Measurements from ENCODE around the gene ADCY4.
A peak's percentile ranks its signal among the peaks of the same experiment; 100 is the strongest.

The ADCY4 gene

DNA sequence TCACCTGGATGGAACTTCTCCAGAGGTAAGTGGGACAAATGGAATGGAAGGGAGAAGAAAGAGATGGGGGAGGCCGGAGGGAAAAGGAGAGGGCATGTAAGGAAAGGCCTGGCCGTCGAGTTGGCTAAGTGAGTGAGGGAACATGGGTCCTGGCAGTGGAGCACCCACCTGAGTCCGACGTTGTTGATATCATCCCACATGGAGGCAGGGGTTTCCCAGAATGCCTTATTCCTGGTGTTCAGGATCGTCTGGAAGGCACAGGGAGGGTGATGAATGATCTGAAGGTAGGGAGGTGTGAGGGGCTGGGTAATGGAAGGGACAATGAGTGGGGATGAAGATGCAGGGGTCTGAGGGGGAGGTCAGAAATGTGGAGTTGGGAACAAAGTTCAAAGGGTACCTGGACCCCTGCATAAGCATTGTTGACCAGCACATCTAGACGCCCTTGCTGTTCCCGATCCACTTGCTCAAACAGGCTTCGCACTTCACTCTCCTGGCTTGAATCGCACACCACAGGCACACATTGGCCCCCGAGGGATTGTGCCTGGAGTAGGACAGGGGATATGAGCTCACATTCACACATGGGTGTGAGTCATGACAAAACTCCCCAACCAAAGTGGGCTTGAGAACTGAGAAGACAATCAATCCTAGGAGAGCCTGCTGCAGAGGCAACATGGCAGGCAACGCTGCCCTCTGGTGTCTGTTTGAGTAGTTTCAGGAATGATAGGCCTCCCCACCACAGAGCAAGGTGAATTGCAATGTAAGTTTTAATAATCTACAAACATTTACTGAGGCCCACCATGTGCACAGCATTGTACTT lies 38.3 kb downstream of the ADCY4 start:
- DNase-seq: peak; percentile 95

DNA sequence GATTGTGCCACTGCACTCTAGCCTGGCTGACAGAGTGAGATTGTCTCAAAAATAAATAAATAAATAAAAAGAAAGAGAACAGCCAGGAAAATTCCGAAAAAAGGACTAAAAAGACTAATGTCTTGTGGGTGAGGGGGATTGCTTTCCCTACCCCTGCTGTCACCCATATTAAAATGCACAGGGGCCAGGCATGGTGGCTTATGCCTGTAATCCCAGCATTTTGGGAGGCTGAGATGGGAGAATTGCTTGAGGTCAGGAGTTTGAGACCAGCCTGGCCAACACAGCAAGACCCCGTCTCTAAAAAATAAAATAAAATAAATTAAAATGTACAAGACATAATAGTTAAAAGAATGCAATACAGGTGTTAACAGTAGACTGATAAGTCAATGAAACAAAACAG lies 41.3 kb downstream of the ADCY4 start:
- DNase-seq: no peak

DNA sequence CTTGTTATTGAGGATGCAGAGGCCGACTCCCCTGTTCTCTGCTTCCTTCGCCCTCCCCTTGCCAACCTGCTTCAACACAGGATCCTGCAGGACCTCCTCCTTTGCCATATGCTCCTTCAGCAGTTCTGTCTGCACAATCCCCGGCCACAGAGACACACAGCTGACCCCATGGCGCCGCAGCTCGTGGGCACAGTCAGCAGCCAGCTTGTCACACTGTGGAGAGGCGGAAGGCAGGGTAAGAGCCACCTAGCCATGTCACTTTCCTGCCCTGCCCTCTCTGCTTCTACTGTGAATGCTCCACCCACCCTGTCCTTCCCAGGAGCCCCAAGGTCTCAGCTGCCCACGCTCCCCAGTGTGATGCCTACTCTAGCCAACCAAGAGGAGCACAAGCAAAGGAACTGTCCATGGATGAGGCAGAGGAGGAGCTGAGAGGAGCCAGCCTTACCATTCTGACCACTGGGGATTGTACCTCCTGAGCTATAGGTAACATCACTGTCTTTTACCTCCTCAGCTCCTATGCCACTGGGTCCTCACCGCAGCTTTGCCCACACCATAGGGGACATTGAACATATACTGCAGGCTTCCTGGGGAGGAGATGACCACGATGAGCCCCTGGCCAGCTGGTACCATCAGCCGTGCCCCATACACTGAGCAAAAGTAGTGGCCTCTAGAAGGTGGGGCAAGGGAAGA lies 42.6 kb downstream of the ADCY4 start:
- no peak for DNase-seq

DNA sequence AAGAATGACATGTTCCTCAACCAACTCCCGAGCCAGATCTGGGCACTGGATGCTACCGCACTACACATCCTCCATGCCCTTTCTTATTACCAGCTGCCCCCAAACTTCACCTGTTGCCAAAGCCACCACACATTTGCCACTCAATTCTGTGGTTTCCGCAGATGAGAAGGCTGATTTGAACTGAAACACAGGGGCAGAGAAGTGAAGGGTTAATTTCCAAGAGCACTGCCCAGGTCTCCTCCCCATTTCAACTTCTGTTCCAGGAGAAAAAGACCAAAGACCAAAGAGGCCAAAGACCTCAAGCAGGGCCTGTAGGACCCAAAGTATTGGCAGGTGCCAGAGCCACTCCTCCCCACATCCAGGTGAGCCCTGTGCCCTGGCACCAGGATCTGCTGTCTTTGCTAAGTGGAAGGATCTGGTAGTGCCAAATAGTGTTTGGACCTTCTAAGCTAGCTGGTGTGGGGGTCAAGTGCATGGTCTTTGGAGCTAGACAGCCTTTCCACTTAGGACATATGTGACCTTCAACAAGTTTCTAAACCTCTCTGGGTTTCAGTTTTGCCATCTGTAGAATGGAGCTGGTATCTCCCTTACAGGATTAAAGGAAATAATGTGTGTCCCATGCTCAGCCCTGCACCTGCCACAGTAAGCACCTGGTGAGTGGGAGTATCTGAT lies 43.3 kb downstream of the ADCY4 start:
- no peak for DNase-seq

DNA sequence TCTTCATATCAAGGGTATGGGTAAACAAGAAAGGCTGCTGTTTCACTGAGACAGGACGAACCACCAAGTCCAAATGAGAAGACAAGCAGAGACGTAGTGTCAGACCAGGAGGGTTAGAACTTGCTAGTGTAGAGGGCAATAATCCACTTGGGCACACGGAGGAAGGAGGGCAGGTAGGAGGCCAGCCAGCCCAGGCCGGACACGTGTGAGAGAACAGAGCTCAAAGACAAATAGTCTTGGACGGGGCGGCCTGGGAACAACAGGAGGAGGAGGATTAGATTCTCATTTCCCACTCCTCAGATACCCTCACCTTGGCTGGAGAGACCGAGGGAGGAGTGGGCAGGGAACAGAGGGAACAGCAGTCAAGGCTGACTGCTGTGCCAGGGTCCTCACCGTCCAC lies 44.1 kb downstream of the ADCY4 start:
- no peak for DNase-seq

DNA sequence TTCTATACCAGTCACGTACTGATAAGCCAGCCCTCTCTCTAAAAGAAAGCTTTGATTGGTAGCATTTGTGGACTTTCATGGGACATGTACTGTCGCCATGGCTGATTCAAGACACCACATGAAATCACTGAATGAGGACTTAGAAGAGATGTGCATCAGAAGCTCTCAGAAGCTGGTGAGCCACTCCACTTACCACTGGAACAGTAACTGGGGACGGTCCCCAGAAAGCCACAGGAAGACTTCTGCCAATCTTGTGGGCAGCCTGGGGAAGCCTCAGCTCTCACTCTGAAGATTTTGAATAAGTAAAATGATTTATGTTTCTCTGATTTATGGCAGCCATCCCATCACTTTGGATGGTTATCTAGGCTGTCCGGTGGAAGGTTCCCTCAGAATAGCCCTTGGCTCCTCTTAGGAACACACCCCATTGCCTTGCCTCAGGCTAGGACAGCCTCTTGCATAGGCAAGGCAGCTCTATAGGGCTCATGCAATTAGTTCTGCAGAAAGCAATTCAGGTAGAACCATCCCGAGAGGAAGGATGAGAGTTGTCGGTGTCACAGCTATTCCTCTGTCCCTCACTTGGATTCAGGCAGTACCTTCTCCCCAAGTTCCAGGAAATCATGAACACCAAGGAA lies 45.1 kb downstream of the ADCY4 start:
- DNase-seq: no peak

DNA sequence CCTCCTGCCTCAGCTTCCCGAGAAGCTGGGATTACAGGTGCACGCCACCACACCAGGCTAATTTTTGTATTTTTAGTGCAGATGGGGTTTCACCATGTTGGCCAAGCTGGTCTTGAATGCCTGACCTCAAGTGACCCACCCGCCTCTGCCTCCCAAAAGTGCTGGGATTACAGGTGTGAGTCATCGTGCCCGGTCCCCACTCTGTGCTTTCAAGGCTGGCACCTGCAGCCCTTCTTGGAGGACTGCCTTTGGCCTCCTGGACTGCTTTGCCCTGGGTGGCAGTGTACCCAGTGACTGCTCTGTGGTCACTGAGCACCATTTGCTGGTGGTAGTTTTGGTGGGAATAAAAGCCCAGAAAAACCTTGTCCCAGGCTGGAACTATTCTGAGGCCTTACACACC lies 47.9 kb downstream of the ADCY4 start:
- DNase-seq: no peak

DNA sequence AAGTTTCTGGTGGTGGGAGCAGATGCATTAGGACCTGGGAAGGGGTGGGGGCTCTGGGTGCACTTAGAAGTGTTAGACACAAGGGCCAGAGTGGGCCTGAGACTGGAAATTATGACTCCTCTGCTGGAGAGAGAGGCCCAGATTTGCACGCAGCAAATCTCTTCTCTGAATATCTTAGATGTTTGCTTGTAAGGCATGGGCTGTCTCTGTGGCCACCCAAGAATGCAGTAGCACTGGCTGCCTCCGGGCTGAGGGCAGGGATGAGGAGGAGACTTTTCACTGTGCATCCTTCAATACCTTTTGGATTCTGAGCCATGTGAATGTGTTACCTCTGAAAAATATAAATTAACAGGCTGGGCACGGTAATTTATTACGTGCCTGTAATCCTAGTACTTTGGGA lies 49.5 kb downstream of the ADCY4 start:
- DNase-seq: no peak

DNA sequence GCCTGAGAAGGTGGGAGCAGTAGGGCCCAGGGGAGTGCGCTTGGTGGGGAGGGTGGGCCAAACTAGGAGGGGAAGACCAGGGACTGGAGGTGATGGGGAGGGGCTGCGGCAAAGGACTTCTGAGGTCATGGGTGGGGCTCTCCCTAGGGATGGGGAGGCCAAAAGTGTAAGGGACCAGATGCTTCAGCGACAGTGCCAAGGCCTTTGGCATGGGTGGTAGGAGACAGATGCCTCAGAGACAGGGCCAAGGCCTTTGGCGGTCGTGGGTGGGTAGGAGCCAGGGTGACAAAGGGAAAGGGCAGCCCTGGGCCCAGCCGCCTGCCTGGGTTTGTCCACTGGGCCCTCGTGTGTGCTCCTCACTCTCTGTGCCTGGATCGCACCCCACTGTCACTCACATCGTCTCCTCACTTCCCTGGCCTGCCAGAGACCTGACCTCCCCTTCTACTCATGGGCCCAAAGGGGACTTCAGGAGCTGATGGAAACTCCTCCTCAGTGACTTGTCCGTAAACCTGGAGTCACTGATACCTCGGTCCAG lies 50.3 kb downstream of the ADCY4 start:
- no peak for DNase-seq

DNA sequence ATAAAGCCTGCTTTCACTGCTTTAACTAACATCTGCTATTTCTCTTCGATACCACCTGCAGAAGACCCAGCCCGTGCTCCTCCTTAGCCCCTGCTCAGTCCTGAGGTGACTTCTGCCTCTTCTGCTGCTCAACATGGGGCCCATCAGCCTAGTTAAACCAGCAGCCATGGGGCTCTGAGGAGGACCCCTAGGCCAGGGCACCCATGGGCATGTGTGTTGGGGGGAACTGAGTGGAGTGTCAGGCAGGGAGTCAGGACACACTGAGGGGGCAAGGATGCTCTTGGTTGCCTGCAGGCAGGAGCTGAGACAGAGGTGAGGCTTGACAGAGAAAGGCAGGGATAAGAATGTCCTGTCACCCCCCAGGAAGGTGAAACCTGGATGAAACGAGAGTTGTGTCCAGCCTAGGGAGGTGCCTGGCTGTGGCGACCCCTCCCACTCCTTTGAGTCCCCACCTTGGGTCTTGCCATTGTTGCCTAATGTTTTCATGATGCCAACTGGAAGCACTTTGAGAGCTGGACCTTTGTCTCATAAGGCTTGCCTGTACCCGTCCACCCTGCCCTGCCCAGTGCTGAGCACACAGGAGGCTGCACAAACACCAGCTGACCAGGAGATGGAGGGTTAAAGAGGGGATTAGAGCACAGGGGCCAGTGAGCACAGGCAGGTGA lies 50.9 kb downstream of the ADCY4 start:
- no peak for DNase-seq

DNA sequence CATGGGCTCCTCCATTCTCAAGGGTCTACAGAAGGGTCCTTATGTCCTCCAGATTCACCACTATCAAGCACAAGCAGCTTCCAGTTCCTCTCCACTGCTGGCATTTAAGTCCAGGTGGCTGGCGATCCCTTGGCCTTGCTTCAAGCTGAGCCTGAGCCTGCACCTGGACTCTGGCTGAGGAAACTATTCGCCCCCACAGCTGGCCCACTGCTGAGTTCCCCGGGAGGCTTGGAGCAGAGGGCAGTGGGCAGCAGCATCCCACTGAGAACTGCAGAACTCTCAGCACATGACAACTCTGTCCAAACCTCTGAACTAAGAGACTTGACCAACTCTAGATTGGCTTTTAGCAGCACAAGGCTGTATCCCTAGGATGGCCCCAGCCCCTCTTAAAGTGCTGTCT lies 52.1 kb downstream of the ADCY4 start:
- no peak for DNase-seq

DNA sequence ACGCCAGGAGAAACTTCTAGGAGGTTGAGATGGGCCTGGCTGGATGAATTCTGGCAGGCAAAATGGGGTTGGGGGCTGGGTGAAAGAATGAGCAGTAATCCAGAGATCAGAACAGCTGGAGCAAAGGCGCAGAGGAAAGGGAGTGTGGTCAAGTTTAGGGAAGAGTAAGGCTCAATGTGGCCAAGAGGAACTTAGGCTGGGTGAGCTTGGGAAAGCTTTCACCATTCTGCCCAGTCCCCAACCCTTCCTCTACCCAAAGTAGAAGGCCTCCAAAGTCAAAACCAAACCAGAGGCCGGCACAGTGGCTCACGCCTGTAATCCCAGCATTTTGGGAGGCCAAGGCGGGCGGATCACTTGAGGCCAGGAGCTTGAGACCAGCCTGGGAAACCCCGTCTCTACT lies 53.2 kb downstream of the ADCY4 start:
- no peak for DNase-seq

DNA sequence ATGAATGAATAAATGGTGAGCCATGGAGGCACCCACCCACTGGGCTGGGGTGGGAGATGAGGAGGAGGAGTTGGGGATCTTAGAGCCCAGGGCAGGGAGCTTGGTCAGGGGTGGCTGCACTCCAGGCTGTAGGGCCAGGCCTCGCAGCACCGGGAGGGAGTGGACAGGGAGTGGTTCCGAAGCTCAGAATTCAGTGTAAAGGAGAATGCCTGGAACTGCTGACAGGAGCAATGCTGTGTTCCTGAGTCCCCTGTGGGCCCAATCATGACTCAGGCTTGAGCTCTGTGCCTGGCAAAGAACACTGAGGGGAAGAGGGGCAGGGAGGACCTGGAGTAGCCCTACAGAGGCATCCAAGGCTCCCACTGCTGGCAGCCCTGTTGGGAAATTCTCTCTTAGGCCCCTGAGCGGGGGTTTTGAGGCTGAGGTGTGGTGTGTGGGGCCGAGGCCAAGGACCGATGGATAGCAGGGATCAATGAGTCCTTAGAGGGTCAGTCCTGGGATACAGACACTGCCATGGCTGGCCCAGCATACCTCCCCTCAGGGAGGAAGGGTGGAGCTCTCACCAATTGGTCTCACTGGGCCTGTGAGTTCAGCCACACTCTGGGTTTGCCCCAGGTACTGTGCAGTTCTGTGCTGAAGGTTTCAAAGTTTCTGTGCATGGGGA lies 53.9 kb downstream of the ADCY4 start:
- DNase-seq: no peak

DNA sequence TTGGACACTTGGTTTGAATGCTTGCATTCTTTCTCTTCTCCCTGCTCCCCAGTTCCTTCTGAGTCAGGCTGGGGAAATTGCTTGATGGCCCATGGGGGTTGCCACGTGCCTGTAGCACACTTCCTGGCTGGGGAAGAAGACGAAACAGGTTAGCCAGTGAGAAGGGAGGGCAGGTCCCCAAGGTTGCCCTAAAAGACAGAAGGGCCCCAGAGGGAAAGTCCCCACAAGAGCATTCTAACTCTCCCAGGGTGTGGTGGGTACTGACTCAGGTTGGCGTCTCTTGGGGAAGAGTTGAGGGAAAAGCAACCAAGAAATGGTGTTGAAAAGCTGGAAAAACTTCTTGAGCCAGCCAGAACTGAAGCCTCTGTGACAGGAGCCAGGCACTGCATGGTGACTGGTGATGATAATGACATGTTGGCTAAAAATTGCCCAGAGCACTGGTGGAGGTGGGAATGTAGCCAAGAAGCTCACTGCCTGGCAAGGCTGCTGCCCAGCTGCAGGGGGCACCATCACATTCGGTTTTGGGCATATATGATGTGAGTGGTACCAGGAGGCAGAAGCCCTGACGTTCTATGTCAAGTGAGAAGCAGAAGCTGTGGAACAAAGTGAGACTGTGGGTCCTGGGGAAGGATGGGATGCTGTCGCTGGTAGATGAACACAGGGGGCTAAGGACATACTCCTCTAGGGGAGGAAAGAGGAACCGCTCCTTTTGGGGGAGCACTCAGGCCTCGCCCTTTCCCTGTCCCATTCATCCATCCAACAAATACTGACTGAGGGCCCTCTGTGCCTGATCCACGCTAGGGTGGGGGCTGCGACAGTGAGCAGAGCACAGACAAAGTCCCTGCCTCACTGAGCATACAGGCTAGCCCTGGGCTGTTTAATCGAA lies 55.3 kb downstream of the ADCY4 start:
- DNase-seq: peak; percentile 19

DNA sequence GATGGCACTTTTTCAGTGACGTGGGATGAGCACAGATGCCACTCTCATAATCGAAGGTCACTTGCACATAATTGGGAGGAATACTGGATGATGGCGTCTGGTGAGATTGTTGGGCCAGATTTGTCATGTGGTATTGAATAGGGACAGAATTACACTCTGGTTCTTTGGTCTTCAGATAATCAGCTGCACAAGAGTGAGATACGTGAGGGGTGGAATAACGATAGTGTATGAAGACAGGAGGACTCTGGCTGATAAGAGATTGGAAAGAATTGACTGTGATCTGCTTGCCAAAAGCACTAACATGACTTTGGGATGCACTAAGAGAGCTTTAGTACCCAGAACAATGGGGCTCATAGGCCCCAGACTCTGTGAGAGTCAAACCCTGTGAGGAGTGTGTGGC lies 56.4 kb downstream of the ADCY4 start:
- DNase-seq: no peak

DNA sequence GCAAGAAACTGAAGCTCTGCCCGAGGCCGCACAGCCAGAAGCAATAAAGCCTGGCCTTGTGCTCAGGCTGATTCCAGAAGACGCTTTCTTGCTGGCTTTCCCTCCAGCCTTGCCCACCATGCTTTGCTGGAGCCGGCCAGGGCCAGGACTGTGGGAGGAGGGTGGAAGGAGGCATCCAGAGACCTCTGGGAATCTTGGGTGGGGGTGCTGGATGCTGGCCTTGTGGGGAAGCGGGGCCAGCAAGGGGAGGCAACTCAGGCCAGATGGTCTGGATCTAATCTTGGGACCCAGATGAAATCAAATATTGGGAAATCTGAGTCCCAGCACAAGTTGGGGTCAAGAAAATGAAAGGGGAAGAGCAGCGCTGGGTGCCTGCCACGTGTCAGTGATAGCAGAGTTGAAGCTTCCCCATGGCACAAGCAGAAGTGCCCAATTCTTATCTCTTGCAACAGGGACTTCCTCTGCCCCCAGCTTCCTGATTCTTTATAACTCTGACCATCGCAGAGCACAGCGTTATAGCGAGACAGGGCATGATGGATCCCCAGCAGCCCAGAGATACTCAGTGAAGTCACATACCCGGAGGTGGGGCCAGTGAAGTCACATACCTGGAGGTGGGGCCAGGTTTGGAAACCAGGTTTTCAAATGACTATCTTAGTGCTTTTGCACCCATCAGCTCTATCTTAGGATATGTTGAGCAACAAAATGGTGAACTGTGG lies 57.1 kb downstream of the ADCY4 start:
- DNase-seq: no peak

DNA sequence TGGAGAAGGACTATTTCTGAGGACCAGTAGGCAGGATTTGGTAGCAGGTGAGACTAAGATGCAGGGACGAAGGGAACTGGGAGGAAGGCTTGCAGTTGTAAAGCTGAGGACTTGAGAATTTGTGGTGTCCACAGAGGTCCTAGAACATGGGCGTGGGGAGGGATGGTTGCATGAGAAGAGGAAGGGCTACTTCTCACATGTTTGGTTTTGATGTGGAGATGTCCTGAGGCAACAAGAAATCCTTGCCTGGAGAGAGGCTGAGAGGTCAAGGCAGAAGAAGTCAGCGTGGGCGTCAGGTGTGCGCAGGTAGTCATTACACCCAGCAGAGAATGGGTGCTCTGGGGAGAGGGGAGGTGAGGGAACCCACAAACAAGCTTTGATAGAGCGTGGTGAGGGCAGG lies 57.8 kb downstream of the ADCY4 start:
- no peak for DNase-seq

DNA sequence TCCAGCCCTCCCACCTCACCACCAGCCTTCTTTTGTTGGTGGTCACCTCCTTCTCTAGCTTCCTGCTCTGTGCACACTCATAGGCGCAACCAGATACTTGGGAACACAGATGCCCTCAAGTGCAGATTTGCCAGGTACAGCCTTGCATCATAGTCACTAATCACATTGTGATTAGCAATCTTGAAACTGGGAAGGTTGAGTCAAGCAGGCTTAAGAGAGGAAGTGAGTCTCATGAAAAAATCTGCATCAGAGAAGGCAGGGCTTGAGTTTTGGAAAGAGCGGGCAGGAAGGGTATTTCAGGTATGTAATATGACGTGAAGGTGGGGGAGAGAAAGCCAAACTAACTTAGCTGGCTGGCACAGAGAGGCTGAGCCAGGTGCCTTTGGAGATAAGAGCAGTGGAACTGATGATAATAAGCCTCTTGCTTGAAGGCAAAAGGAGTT lies 60.7 kb downstream of the ADCY4 start:
- DNase-seq: no peak

DNA sequence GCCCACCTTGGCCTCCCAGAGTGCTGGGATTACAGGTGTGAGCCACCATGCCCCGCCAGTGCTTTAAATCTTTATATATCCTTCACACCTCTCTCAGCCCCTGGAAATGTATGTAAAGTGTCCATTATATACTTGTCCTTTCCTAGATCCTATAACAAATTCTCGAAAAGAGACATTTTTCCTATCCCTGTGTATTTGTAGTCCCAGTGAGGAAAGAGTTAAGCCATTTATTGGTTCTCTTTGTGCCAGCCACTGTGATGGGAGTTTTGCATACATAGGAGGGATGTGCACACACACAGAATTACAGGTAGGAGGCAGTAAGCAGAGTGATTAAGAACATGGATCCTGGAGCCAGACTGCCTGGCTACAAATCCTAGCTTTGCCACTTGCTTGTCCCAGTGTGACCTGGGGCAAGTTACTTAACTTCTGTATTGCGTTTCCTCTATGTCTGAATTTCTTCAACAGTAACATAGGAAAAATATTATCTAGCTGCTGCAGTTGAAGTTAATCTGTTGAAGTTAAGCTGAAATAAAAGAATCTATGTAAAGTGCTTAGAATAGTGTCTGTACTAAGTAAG lies 61.4 kb downstream of the ADCY4 start:
- DNase-seq: no peak

DNA sequence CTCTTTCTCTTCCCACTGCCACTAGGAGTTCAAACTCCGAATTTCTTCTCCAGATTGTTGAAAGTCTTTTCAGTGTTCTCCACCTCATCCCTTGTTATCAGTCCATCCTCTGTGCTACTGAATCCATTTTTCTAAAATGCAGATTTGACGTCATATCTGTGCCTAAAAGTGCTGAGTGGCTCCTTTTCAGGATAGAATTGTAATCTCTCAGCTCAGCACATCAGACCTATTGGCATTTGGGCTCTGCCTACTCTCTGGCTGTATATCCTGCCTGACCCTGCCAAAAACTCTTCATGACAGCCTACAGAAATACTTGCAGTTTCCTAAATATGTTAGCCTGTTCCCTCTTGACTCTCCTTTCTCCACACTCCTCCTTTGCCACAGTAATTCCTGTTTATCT lies 62.4 kb downstream of the ADCY4 start:
- no peak for DNase-seq

Measured in EL (cell line).